ENCODE measurements around the gene CCL17. TPM values are rescaled to one million over a fixed set of nuclear protein-coding genes. Genes with fewer than 3 reads are reported as not detected.

Gene CCL17
- total RNA-seq, 1 donor from 2014 or later, result 7.0 TPM

DNA sequence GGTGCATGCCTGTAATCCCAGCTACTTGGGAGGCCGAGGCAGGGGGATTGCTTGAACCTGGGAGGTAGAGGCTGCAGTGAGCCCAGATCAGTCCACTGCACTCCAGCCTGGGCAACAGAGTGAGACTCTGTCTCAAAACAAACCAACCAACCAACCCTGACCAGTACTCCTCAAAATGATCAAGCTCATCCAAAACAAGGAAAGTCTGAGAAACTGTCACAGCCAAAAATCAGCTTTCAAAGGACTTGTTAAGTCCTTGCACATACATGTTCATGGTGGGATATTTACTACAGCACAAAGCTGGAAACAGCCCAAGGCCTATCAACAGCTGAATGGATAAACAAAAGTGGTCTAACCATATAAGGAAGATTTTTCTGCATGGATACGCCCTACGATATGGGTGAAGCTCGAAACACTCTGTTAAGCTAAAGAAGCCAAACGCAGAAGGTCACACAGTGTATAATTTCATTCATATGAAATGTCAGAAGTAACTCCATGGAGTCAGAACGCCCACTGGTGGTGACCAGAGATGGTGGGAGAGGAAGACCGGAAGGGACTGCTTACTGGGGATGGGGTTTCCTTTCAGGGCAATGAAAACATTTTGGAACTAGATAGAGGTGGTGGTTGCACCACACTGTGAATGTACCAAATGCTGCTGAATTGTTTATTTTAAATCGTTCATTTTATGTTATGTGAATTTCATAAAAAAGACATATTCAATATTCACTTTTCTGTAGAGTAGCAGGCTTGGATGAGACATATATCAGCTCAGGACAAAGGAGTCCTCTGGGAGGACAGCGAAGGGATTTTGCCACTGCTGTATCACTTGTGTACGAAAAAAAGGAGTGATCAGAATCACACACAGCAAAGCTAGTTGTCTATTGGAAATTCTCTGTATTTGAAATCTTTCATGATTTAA is 17.7 kb downstream of the CCL17 start:
- peaks cover 14% of the 10 kb centered on the region for H3K4me1 Mint-ChIP-seq
- H3K4me3 Mint-ChIP-seq, result no peak overlapping the region
- no peaks in the 10 kb centered on the region for H3K27me3 Mint-ChIP-seq
- H3K36me3 Mint-ChIP-seq (ENCODE audit: low read depth), result peaks cover 6% of the 10 kb centered on the region
- DNase-seq, result no peak
- H3K9me3 Mint-ChIP-seq, result no peaks in the 10 kb centered on the region
- POLR2A ChIA-PET, result interaction anchor here (1.0 kb wide), 1 partner anchor 123 kb away, joined by 4 read pairs; no protein-coding TSS in a partner anchor
- TF ChIP-seq, protein P1, sequence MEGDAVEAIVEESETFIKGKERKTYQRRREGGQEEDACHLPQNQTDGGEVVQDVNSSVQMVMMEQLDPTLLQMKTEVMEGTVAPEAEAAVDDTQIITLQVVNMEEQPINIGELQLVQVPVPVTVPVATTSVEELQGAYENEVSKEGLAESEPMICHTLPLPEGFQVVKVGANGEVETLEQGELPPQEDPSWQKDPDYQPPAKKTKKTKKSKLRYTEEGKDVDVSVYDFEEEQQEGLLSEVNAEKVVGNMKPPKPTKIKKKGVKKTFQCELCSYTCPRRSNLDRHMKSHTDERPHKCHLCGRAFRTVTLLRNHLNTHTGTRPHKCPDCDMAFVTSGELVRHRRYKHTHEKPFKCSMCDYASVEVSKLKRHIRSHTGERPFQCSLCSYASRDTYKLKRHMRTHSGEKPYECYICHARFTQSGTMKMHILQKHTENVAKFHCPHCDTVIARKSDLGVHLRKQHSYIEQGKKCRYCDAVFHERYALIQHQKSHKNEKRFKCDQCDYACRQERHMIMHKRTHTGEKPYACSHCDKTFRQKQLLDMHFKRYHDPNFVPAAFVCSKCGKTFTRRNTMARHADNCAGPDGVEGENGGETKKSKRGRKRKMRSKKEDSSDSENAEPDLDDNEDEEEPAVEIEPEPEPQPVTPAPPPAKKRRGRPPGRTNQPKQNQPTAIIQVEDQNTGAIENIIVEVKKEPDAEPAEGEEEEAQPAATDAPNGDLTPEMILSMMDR (IDR thresholded peaks at IDR 0.05), result no peak
- peak; percentile 29 for ATAC-seq (ENCODE audit: low read depth)
- H3K27ac Mint-ChIP-seq, result no peak overlapping the region
- CTCF ChIA-PET, result interaction anchor here (0.6 to 1.4 kb wide), 5 partner anchors 99 to 338 kb away, joined by 3 to 7 read pairs (median 3); no protein-coding TSS in a partner anchor
- intact Hi-C loops (cut with micrococcal nuclease), result no loop called here

DNA sequence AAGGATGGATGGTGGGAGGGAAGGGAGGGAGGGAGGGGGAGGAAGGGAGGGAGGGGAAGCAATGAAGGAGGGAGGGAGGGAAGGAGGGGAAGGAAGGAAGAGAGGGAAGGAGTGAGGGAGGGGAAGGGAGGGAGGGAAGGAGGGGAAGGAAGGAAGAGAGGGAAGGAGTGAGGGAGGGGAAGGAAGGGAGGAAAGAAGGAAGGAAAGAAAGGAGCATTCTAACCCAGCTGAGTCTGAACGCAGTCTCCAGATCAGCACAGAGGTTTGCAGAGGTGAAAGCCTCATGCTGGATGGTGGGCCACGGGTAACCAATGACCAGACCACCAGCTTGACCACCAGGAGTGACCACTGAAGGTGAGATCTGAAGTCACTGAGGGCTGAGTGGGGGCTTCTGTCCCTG is 18.6 kb downstream of the CCL17 start:
- Mint-ChIP-seq H3K9me3 (no peaks in the 10 kb centered on the region), H3K27ac (no peak overlapping the region), H3K4me1 (peaks cover 9% of the 10 kb centered on the region), H3K4me3 (no peak overlapping the region), H3K27me3 (no peaks in the 10 kb centered on the region), H3K36me3 (ENCODE audit: low read depth) (peaks cover 14% of the 10 kb centered on the region)
- CTCF ChIA-PET, result interaction anchor here (0.8 kb wide), 1 partner anchor 122 kb away, joined by 3 read pairs; no protein-coding TSS in a partner anchor
- TF ChIP-seq, protein P1 (IDR thresholded peaks at IDR 0.05), result no peak
- DNase-seq, result no peak
- no peak for ATAC-seq (ENCODE audit: low read depth)
- POLR2A ChIA-PET, result no interaction called here
- intact Hi-C loops (cut with micrococcal nuclease), result no loop called here

DNA sequence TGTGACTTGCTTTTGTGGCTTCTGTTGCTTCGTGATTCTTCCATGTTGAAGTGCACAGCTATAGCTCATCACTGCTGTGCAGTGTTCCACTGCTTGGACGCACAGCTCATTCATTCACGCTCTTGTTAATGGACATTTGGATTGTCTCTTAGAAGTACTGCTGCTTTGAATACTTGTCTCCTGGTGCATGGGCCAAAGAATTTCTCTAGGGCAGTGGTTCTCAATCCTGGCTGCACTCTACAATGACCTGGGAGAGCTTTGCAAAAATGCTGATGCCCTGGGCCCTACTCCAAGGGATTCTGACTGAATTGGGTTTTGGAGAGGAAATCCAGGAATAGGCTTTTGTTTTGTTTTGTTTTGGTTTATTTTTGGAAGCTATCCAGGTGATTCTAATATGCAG is 20.0 kb downstream of the CCL17 start:
- peaks cover 27% of the 10 kb centered on the region for H3K36me3 Mint-ChIP-seq (ENCODE audit: low read depth)
- POLR2A ChIA-PET, result no interaction called here
- no peak overlapping the region for H3K4me3 Mint-ChIP-seq
- no peak for ATAC-seq (ENCODE audit: low read depth)
- no peaks in the 10 kb centered on the region for H3K4me1 Mint-ChIP-seq
- CTCF ChIA-PET, result no interaction called here
- intact Hi-C loops (cut with micrococcal nuclease), result no loop called here
- H3K27me3 Mint-ChIP-seq, result no peaks in the 10 kb centered on the region
- H3K27ac Mint-ChIP-seq, result no peak overlapping the region
- no peaks in the 10 kb centered on the region for H3K9me3 Mint-ChIP-seq
- no peak for DNase-seq
- TF ChIP-seq, protein P1 (IDR thresholded peaks at IDR 0.05), result no peak

DNA sequence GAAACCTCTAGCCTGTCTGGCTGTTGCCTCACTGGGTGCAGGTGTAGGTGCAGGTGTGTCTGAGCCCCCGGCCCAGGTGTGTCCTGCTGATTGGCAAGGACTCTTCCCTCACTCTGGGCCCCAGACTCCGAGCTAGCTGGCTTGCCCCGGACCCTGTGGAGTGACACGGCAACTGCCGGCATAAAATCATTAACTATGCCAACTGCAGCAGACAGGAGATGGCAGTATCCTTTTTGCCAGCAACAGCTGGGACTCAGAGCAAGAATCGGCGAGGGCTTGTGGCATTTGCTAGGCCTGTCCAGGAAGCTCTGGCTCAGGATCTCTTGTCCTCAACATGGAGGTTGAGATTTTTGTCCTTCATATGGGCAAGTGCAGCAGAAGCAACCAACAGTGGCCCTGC is 21.8 kb downstream of the CCL17 start:
- no peak overlapping the region for H3K4me3 Mint-ChIP-seq
- H3K9me3 Mint-ChIP-seq, result no peaks in the 10 kb centered on the region
- ATAC-seq (ENCODE audit: low read depth) (no peak), DNase-seq (no peak)
- ChIA-PET POLR2A (interaction anchor here (0.7 kb wide), 1 partner anchor 10 kb away, joined by 6 read pairs; no protein-coding TSS in a partner anchor), CTCF (interaction anchor here (1.1 kb wide), 1 partner anchor 8 kb away, joined by 3 read pairs; no protein-coding TSS in a partner anchor)
- intact Hi-C loops (cut with micrococcal nuclease), result no loop called here
- H3K4me1 Mint-ChIP-seq, result no peaks in the 10 kb centered on the region
- TF ChIP-seq, protein P1 (IDR thresholded peaks at IDR 0.05), result no peak
- no peak overlapping the region for H3K27ac Mint-ChIP-seq
- peaks cover 44% of the 10 kb centered on the region for H3K36me3 Mint-ChIP-seq (ENCODE audit: low read depth)
- no peaks in the 10 kb centered on the region for H3K27me3 Mint-ChIP-seq

GRCh38 chr16:57427307-57427706 is 22.7 kb downstream of the CCL17 start:
- TF ChIP-seq, protein P1 (IDR thresholded peaks at IDR 0.05), result no peak
- intact Hi-C loops (cut with micrococcal nuclease), result no loop called here
- no peaks in the 10 kb centered on the region for H3K9me3 Mint-ChIP-seq
- no peaks in the 10 kb centered on the region for H3K27me3 Mint-ChIP-seq
- POLR2A ChIA-PET, result no interaction called here
- H3K36me3 Mint-ChIP-seq (ENCODE audit: low read depth), result peaks cover 53% of the 10 kb centered on the region
- no peak overlapping the region for H3K4me3 Mint-ChIP-seq
- H3K4me1 Mint-ChIP-seq, result no peaks in the 10 kb centered on the region
- H3K27ac Mint-ChIP-seq, result no peak overlapping the region
- CTCF ChIA-PET, result no interaction called here
- ATAC-seq (ENCODE audit: low read depth), result no peak
- no peak for DNase-seq

Measured in activated B cell treated with CpG ODN at 0.5 μM for 24 hours (primary cell).